ENCODE data around the gene NTM.

The NTM gene

GRCh38 chr11:131370090-131370751, at the start of gene NTM:
Gene NTM, plus strand, starts transcription at chr11:131370615.
- peak; percentile 69 for DNase-seq (ENCODE audit: low read depth)
- peak within 1 kb of the TSS; percentile 45 for H3K4me3 ChIP-seq (ENCODE audit: low read length)
- no peak for TF ChIP-seq CTCF (conservative IDR thresholded peaks at IDR 0.05; ENCODE audit: low read depth, low read length)

- TF ChIP-seq CTCF (conservative IDR thresholded peaks at IDR 0.05; ENCODE audit: low read depth, low read length): no peak
- H3K4me3 ChIP-seq (ENCODE audit: low read length): no peak overlapping the region
- DNase-seq (ENCODE audit: low read depth): no peak
Measured at GRCh38 chr11:131324921-131325570, 45.4 kb upstream of the NTM start.

GRCh38 chr11:131326829-131327228, 43.6 kb upstream of the NTM start:
- no peak for TF ChIP-seq CTCF (conservative IDR thresholded peaks at IDR 0.05; ENCODE audit: low read depth, low read length)
- DNase-seq (ENCODE audit: low read depth): no peak
- H3K4me3 ChIP-seq (ENCODE audit: low read length): no peak overlapping the region

- H3K4me3 ChIP-seq (ENCODE audit: low read length): no peak overlapping the region
- TF ChIP-seq CTCF (conservative IDR thresholded peaks at IDR 0.05; ENCODE audit: low read depth, low read length): no peak
- DNase-seq (ENCODE audit: low read depth): no peak
Measured at GRCh38 chr11:131327421-131327820, 43.0 kb upstream of the NTM start.

GRCh38 chr11:131328843-131329242, 41.6 kb upstream of the NTM start:
- DNase-seq (ENCODE audit: low read depth): no peak
- H3K4me3 ChIP-seq (ENCODE audit: low read length): no peak overlapping the region
- no peak for TF ChIP-seq CTCF (conservative IDR thresholded peaks at IDR 0.05; ENCODE audit: low read depth, low read length)

- DNase-seq (ENCODE audit: low read depth): no peak
- TF ChIP-seq CTCF (conservative IDR thresholded peaks at IDR 0.05; ENCODE audit: low read depth, low read length): no peak
- no peak overlapping the region for H3K4me3 ChIP-seq (ENCODE audit: low read length)
Measured at GRCh38 chr11:131331010-131331409, 39.4 kb upstream of the NTM start.

- no peak overlapping the region for H3K4me3 ChIP-seq (ENCODE audit: low read length)
- DNase-seq (ENCODE audit: low read depth): no peak
- no peak for TF ChIP-seq CTCF (conservative IDR thresholded peaks at IDR 0.05; ENCODE audit: low read depth, low read length)
Measured at GRCh38 chr11:131331546-131331945, 38.9 kb upstream of the NTM start.
